GM21619 (cell line): ENCODE measurements around the gene ZNF785.
A peak's percentile ranks its signal among the peaks of the same experiment; 100 is the strongest.
"Not testable (repeated sequence)": the region's sequence is repeated elsewhere in the genome, so short reads cannot be mapped to it uniquely, and the experiment has no call there.

Experiments used
- ATAC-seq: cut with Tn5 transposase; IDR thresholded peaks from one replicate; pipeline ENCODE4 v1.9.1; 2021; ENCODE audit not compliant: unreplicated experiment

The ZNF785 gene

DNA sequence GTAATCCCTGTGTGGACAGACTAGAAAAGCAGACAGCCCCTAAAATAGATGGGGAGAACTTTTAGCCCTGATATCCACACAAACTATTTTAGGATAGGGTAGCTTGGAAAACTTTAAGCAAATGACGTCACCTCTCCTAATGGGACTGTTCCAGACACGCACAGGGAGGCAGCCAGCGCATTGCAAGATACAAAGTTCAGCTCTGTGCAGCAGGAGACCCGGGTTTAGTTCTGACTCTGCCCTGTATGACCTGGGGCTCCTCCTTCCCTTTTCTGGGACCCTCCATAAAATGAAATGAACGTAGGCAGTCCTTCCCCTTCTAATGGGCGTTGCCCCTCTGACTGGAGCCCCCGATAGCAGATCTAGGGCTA, 18.4 kb upstream of the ZNF785 start:
- no peak for ATAC-seq

DNA sequence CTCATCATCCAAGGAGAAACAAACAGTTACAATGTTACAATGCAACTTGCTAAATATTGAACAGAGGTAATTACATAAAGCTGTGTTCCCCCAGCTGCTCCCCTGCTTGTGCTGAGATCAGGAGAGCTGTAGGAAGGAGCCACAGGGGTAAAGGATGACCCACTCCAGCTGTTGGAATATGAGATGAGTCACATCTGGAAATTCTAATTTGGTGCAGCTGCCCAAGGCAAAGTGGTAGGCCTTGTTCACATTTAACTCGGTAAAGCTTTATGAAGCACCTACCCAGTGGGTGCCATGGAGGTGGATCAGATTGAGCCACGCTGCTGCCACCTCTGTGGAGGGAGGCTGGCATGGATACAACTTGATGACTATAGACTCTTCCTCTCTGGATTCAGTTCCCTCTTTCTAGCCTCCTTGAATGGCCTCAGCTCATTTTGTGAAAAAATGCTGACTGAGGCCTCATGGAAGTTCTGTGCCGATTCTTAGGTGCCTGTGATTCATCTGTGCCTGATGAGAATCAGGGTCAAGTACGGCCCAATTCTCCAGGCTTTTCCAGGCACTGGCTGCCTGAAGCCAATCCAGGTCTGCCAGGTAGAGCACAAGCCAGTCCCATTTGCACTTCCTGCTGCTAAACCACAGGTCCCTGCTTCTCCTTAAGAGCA, 17.2 kb upstream of the ZNF785 start:
- no peak for ATAC-seq

DNA sequence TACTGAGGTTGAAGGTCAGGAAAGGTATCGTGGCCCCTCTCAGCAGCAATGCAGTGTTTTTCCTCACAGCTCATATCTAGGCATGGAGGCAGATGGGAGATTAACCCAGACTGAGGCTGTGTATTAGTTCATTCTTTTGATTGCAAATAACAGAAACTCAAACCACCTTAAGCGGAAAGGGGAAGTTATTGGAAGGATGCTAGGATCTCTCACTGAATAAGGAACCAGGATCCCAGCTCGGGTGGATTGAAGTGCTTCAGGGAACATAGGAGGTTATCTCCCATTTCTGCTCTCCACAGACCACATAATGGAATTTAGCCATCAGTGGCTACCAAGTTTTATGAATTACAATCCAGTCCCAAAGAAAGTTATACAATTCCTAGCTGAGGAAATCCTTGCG, 16.5 kb upstream of the ZNF785 start:
- ATAC-seq, result no peak

DNA sequence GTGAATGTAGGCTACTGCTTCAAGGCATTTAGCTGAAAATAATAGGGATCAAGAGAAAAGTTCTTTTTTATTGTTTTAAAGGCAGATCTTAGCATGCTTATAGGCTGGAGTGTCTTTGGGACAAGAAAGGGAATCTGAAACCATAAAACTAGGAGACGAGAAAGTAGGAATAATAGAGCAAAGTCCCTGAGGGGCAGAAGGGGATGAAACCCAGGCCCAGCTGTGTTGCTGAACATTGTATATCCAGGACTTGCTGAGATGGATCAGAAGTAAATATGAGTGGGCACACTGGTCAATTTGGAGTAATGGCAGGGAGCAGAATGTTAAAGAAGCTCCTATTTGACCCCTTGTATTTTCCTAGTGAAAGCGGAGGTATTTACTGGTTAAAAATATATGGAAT, 15.4 kb upstream of the ZNF785 start:
- ATAC-seq, result no peak

DNA sequence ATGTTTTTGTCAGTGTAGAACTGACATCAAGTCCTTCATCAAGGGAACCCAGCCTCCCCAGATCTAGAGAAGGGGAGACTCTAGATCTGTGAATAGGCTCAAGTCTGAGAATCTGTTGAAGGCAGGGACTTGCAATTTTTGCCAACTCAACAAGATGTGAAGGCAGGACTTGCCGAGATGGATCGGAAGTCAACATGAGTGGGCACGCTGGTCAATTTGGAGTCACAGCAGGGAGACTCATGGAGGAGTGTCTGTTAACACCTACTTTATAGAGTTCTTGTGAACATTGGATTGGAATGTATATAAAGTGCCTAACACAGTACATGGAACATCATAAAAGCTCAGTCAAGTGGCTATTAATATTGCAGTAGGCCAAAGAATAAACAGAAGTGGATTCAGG, 14.7 kb upstream of the ZNF785 start:
- ATAC-seq, result no peak

DNA sequence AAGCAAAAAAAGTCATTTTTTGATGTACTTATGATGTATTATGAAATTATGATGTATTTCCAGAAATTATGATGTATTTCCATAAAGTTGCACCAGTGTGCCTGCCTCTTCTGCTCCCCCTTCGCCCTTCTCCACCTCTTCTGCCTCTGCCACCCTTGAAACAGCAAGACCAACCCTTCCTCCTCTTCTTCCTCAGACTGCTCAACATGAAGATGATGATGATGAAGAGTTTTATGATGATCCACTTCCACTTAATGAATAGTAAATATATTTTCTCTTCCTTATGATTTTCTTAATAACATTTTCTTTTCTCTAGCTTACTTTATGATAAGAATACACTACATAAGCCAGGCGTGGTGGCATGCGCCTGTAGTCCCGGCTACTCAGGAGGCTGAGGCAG, 7.4 kb upstream of the ZNF785 start:
- ATAC-seq, result no peak

DNA sequence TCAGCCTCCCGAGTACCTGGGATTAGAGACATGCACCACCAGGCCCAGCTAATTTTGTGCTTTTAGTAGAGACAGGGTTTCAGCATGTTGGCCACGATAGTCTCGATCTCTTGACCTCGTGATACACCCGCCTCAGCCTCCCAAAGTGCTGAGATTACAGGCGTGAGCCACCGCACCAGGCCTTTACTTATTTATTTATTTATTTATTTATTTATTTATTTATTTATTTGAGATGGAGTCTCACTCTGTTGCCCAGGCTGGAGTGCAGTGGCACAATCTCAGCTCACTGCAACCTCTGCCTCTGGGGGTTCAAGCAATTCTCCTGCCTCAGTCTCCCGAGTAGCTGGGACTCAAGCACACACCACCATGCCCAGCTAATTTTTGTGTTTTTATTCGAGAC, 5.4 kb upstream of the ZNF785 start:
- not testable (repeated sequence) for ATAC-seq

DNA sequence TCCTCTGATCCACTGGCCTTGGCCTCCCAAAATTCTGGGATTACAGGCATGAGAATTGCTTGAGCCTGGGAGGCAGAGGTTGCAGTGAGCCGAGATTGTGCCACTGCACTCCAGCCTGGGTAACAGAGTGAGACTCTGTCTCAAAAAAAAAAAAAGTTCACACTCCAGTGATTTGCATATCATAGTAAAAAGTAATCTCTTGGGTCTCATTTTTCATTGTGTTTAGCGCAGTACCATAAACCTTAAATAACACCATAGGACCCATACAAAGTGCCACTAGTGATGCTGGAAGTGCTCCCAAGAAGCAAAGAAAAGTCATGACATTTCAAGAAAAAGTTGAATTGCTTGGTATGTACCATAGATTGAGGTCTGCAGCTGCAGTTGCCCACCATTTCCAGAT, 4.1 kb upstream of the ZNF785 start:
- not testable (repeated sequence) for ATAC-seq

DNA sequence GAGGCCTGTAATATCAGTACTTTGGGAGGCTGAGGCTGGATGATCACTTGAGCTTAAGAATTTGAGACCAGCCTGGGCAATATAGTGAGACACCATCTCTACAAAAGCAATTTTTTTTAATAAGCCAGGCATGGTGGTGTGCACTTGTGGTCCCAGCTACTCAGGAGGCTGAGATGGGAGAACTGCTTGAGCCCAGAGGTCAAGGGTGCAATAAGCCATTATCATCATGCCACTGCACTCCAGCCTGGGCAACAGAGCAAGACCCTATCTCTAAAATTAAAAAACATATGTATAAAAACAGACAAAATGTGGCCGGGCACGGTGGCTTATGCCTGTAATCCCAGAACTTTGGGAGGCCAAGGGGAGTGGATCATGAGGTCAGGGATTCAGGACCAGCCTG, 3.2 kb upstream of the ZNF785 start:
- no peak for ATAC-seq

DNA sequence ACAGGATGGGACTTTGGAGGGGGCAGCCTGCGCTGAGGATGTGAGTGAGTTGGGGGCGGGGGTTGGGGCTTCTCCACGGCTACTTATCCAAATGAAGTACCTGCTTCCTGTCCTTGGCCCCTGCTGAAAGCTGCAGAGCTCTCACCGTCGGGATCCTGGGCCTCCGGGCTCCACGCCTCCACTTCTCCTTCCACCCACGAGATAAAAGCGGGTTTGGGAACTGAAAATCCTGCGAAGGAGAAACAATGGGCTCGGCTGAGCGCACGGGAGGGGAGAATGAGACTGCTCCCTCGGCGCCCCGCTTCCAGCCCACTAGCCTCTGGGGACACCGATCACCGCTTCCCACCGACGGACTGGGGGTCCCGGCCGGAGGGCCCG, 486 bp downstream of the ZNF785 start:
- ATAC-seq, result peak; percentile 29

DNA sequence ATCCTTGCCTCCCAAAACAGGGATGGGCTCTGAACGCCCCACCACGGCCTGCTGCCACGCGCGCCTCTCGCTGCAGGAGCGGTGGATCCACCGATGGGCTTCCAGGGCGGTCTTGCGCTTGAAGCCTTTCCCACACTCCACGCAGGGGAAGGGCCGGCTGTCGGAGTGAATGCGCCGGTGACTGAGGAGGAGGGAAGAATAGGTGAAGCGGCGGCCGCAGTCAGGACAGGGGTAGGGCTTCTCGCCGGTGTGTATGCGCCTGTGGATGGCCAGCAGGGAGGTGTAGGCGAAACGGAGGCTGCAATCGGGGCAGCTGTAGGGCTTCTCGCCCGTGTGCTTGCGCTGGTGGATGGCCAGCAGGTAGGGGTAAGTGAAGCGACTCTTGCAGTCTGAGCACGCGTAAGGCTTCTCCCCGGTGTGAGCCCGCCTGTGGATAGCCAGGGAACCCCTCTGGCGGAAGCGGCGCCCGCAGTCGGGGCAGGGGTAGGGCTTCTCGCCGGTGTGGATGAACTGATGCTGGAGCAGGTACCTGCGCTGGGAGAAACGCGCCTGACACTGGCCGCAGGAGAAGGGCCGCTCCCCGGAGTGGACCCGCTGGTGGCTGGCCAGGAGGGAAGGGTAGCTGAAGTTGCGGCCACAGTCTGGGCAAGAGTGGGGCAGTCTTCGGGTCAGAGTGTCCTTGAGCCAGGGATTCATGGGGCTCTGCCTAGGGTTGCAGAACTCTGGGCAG, 2.7 kb downstream of the ZNF785 start:
- no peak for ATAC-seq

DNA sequence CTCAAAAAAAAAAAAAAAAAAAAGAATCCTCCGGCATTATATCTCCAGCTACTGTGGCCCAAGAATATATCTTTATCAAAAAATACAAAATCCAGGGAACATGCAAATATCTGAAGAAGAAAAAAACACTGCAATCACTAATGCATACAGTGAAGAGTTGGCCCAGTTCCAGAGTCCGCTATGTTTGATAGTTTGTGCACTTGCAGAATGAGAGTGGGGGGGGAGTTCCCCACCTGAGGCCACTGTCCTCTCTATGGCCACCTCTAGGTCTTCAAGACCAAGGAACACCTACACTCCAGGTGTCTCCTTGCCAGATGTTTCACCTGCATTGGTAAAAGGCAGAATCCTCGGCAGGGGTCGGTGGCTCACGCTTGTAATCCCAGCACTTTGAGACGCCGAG, 4.0 kb downstream of the ZNF785 start:
- ATAC-seq, result no peak

DNA sequence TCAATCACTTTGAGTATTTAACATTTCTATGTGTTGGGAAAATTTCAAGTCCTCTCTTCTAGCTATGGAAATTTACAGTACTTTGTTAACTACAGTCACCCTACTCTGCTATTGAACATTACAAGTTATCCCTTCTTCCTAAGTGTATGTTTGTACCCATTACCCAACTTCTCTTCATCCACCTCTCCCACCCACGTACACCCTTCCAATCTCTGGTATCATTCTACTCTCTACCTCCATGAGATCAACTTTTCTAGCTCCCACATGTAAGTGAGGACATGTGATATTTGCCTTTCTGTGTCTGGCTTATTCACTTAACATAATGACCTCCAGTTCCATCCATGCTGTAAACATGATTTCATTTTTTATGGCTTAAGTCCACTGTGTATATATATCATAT, 10.8 kb downstream of the ZNF785 start:
- no peak for ATAC-seq

DNA sequence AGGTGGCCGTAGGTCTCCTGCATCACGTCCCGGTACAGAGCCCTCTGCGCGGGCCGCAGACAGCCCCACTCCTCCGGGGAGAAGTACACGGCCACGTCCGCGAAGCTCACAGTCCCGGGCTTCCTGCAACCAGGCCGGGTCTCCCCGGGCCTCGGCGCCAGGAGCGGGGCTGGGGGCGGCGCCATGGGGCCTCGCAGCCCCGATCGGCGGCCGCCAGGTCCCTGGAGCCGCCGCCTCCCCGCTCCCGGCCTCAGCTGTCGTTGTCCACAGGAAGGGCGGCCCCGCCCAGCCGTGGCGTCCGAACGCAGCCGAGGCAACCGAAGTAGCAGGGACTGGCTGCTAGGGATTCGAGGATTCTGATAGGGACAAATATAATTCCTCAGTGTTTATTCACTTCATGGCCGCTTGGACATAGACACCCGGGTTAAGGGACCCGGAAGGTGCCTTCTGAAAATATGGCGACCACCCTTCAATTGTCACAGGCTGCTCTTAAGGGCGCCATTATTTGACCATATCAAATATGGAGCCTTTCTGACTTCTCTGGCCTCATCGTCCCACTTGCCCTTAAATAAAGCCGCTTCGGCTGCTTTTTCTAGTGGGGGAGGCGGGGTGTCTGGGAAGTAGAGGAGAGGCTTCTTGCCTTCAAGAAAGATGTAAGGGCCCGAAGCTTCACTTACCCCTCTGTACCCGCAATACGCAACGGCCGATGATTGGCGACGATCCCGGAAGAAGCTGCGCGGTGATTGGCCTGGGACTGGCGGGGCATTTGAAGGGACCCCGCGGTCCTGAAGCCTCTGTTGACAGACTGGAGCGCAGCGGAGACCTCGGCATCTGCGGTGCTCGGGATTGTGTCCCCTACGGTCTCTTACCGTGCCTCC, 13.8 kb downstream of the ZNF785 start, which contains the start of gene ZNF688:
ZNF688 (minus strand) TSS at position 270 of the 878 bp plus-strand sequence; CDS start at position 185, 85 bp downstream.
- ATAC-seq, result peak; percentile 70

DNA sequence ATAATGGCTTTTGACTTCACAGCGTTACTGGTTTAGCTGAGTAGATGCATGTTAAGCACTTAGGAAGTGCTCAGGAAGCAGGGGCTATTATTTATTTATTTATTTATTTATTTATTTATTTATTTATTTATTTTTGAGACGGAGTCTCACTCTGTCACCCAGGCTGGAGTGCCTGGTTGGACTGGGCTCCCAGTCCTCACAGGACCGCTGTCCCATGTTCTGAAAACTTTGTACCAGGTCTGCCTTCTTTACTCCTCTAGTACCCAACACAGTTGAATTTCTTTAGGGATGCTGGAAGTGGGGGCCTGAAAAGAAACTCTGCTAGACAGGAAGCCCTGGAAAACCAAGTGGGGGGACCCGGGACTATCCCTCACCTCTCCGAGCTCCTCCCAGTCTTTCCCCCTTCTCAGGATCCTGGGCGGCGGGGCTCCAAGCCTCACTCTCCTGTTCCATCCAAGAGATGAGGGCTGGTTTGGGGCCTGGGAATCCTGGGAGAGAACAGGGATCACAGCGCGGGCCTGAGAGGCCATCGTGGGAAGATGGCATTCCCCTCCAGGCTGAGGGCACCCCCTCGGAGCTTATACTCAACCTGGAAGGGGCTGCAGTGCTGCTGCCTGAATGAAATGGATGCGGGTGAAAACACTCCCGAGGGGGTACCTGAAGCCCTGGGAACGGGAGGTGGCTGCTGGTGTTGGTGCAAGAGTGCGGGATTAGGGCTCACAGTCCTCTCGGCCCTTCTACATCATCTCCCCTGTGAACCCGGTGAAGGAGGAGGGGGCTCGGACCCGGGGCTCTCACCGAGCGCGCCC, 14.7 kb downstream of the ZNF785 start:
- ATAC-seq, result no peak

DNA sequence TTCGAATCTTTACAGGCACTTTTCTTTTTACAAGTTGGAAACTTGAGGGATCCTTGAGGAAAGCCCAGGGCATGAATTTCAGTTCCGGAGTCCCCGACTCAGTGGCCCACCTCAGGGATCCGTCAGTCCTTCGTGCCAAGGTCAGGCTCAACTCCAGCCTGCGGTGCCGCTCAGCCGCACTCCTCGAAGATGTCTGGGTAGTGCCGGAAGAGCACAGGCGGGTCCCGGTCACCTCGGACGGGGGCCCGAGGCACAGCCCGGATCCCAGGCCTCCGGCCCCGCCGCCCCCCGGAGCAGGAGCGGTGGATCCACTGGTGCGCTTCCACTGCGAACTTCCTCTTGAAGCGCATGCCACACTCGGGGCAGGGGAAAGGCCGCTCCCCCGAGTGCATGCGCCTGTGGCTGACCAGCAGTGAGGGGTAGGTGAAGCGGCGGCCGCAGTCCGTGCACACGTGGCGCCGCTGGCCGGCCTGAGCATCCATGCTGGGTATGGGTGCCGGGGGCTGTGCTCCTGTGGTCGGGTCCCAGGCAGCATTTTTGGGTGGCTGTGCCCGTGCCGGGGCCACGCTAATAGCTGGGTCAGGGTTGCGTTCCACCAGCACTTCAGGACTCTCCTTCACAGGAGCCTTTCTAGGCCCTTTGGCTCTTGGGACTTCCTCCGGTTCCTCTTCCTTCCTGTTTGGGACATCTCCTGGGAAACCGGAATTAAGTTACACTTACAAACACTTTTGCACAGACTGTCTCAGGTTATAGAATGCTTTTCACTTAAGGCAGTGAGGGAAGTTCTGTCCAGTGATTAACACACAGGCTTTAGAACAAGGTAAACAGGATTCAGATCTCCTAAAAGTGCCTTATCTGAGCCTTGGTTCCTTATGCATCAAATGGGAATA, 15.5 kb downstream of the ZNF785 start:
- ATAC-seq, result no peak

DNA sequence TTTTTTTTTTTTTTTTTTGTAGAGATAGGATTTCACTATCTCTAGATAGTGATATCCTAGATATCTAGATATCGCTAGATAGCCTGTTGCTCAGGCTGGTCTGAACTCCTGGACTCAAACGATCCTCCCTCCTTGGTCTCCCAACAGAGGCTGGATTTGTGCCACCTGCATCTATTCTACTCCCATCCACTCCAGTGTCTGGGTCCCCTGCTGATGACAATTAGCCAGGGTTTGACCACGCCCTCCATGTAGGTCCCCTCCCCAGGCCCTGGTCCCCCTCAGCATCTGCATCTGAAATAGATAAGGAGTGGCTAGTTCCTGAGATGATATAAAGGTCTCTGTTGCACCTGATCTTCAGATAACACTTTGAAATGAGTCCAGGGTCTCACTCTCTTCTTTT, 16.2 kb downstream of the ZNF785 start:
- no peak for ATAC-seq

DNA sequence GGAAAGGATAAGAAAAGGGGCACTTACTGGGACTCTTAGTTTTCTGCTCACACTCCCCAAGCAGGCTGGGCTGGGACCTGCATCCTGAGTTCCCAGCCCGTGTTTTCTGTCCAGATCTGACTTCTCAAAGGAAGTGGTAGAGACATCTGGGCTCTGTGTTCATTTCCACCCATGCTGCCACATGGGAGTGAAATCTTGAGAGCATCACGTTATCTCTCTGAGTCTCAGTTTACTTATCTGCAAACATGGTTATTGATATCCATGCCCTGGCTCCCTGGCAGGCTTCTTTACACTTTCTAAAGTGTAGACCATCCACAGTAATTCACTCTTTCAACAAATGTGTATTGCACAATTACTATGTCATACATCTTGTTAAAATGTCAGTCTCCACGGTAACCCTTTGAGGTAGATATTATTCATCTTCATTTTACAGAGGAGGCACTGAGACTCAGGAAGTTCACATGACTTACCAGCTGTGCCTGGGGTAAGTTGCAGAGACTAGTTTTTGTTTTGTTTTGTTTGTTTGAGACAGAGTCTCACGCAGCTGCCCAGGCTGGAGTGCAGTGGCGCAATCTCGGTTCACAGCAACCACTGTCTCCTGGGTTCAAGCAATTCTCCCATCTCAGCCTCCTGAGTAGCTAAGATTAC, 17.4 kb downstream of the ZNF785 start:
- peak; percentile 46 for ATAC-seq

DNA sequence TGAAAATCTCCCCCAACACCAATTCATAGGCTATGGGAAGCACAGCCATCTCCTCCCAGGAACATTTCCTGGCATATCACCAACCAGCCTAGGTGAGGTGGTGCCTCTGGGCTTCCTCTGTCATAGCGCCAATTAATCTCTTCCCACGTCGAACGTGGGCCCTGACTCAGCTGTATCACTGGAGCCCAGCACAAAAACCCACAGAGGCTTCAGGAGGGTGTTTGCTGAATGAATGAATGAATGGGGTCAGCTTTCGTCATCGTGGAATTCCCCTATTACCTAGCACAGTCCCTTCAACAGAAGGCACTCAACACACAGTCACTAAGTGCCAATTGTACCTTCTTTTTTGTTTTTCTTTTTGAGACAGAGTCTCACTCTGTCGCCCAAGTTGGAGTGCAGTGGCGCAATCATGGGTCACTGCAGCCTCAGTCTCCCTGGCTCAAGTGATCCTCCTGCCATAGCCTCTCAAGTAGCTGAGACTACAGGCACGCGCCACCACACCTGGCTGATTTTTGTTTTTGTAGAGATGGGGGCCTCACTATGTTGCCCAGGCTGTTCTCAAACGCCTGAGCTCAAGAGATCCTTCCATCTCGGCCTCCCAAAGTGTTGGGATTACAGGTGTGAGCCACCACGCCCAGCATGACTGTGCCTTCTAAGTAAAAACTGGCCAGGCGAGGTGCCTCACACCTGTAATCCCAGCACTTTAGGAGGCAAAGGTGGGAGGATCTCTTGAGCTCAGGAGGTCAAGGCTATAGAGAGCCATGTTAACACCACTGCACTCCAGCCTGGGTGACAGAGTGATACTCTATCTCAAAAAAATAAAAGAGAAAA, 18.1 kb downstream of the ZNF785 start:
- ATAC-seq, result no peak
